Adrenal gland (tissue), 5 donors: ENCODE data around the gene CSRP1.

Source experiments
- POLR2A ChIP-seq, 2 donors: fragments of 450-650 bp; IDR thresholded peaks; one replicate each; pipeline ENCODE4 v1.6.1; 2017; ENCODE audit warnings: antibody characterized with exemption in 2 of 2, mild to moderate bottlenecking in 2 of 2, moderate library complexity in 1 of 2
- TF ChIP-seq, protein P1 (sequence below), 6 experiments: fragments of 450-650 bp in 4 of 6; fragments of 200-600 bp in 2 of 6; sonication (generic) in 1 of 6; IDR thresholded peaks; 1 replicate in 5 of 6; 2 replicates in 1 of 6; pipeline versions ENCODE4 v1.5.1 to v1.8.0; 2016 to 2021; ENCODE audit warnings: antibody characterized with exemption in 6 of 6, mild to moderate bottlenecking in 2 of 6, moderate library complexity in 1 of 6
- donor health status: DM: no; HTN: no; CAD: no.

DNA sequence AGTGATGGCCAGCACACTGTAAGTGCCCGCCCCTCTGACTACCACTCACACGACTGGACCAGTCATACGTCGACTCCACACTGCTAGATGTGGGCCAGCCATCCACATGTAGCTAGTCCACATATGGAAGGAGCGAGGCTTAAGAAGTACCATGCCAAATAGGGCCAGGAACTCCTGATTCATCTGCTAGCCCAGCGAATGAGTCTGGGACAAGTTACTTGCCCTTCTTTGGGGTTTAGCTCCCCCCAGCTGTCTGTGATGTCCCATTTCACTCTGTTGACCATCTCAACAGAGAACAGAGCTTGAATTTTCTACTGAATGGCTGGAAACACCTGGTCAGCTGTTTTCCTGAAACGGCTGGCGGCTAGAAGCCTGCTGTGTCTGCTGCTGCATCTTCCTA is 5.8 kb downstream of the CSRP1 start:
- no peak for TF ChIP-seq POLR2A (IDR thresholded peaks at IDR 0.05)
- TF ChIP-seq, protein P1, sequence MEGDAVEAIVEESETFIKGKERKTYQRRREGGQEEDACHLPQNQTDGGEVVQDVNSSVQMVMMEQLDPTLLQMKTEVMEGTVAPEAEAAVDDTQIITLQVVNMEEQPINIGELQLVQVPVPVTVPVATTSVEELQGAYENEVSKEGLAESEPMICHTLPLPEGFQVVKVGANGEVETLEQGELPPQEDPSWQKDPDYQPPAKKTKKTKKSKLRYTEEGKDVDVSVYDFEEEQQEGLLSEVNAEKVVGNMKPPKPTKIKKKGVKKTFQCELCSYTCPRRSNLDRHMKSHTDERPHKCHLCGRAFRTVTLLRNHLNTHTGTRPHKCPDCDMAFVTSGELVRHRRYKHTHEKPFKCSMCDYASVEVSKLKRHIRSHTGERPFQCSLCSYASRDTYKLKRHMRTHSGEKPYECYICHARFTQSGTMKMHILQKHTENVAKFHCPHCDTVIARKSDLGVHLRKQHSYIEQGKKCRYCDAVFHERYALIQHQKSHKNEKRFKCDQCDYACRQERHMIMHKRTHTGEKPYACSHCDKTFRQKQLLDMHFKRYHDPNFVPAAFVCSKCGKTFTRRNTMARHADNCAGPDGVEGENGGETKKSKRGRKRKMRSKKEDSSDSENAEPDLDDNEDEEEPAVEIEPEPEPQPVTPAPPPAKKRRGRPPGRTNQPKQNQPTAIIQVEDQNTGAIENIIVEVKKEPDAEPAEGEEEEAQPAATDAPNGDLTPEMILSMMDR (IDR thresholded peaks at IDR 0.05): no peak
